ENCODE results near the gene ZNF821.

DNA sequence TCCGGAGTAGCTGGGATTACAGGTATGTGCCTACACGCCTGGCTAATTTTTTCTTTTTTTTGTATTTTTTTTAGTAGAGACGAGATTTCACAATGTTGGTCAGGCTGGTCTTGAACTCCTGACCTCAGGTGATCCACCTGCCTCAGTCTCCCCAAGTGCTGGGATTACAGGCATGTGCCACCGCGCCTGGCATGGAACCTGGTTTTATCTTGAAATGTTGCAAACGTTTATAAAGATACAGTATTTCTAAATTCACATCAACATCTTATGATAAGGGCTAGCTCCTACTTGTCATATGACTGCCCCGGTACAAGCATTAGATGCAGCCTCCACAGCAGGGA lies 9.9 kb upstream of the ZNF821 start:
- TF ChIP-seq ZNF274 (IDR thresholded peaks at IDR 0.05; ENCODE audit: low read depth, low read length) (no peak), YY1 (IDR thresholded peaks at IDR 0.05; ENCODE audit: insufficient read depth, insufficient read length) (no peak)

All from NT2/D1 (cell line).